NCI-H524 treated with DMSO at 0.1 percent for 48 hours (cell line): ENCODE results near the gene GPR158.
A peak's percentile ranks its signal among the peaks of the same experiment; 100 is the strongest.

ENCODE experiments used
- DNase-seq: peaks from one replicate; lab custom pipeline; 2025; lab: John Stamatoyannopoulos, UW

GPR158 gene

GRCh38 chr10:25393621-25394020 lies 218.8 kb downstream of the GPR158 start:
- DNase-seq: peak; percentile 12

- DNase-seq: no peak
These were observed 223.9 kb downstream of the GPR158 start for GRCh38 chr10:25398680-25399079.

GRCh38 chr10:25405871-25406270 lies 231.1 kb downstream of the GPR158 start:
- no peak for DNase-seq

GRCh38 chr10:25417611-25418010 lies 242.8 kb downstream of the GPR158 start:
- DNase-seq: no peak

- no peak for DNase-seq
These were observed 251.0 kb downstream of the GPR158 start for GRCh38 chr10:25425776-25426175.

GRCh38 chr10:25436431-25436830 lies 261.6 kb downstream of the GPR158 start:
- no peak for DNase-seq

GRCh38 chr10:25441270-25441669 lies 266.5 kb downstream of the GPR158 start:
- no peak for DNase-seq

GRCh38 chr10:25444266-25444665 lies 269.5 kb downstream of the GPR158 start:
- no peak for DNase-seq

- no peak for DNase-seq
These were observed 276.6 kb downstream of the GPR158 start for GRCh38 chr10:25451401-25451800.

GRCh38 chr10:25453619-25454018 lies 278.8 kb downstream of the GPR158 start:
- no peak for DNase-seq

- no peak for DNase-seq
These were observed 281.3 kb downstream of the GPR158 start for GRCh38 chr10:25455980-25456567.

GRCh38 chr10:25457552-25457951 lies 282.8 kb downstream of the GPR158 start:
- no peak for DNase-seq

GRCh38 chr10:25465582-25466372 lies 291.0 kb downstream of the GPR158 start:
- no peak for DNase-seq

- no peak for DNase-seq
These were observed 293.1 kb downstream of the GPR158 start for GRCh38 chr10:25467881-25468280.

GRCh38 chr10:25481467-25481866 lies 306.7 kb downstream of the GPR158 start:
- no peak for DNase-seq

- DNase-seq: no peak
These were observed 309.2 kb downstream of the GPR158 start for GRCh38 chr10:25483999-25484398.

GRCh38 chr10:25487266-25487665 lies 312.5 kb downstream of the GPR158 start:
- DNase-seq: no peak

- DNase-seq: no peak
These were observed 317.2 kb downstream of the GPR158 start for GRCh38 chr10:25492040-25492439.

GRCh38 chr10:25492680-25493079 lies 317.9 kb downstream of the GPR158 start:
- DNase-seq: no peak

GRCh38 chr10:25493122-25493893 lies 318.5 kb downstream of the GPR158 start:
- no peak for DNase-seq

- DNase-seq: no peak
These were observed 322.4 kb downstream of the GPR158 start for GRCh38 chr10:25497246-25497645.

- no peak for DNase-seq
These were observed 323.8 kb downstream of the GPR158 start for GRCh38 chr10:25498645-25499044.

- DNase-seq: no peak
These were observed 327.1 kb downstream of the GPR158 start for GRCh38 chr10:25501912-25502311.
